COR-L47 (cell line): ENCODE data around the gene MAJIN.
"Not testable (repeated sequence)": the region's sequence is repeated elsewhere in the genome, so short reads cannot be mapped to it uniquely, and the experiment has no call there.

Source experiments
- DNase-seq: peaks from one replicate; lab custom pipeline; 2025; lab: John Stamatoyannopoulos, UW

Gene MAJIN

DNA sequence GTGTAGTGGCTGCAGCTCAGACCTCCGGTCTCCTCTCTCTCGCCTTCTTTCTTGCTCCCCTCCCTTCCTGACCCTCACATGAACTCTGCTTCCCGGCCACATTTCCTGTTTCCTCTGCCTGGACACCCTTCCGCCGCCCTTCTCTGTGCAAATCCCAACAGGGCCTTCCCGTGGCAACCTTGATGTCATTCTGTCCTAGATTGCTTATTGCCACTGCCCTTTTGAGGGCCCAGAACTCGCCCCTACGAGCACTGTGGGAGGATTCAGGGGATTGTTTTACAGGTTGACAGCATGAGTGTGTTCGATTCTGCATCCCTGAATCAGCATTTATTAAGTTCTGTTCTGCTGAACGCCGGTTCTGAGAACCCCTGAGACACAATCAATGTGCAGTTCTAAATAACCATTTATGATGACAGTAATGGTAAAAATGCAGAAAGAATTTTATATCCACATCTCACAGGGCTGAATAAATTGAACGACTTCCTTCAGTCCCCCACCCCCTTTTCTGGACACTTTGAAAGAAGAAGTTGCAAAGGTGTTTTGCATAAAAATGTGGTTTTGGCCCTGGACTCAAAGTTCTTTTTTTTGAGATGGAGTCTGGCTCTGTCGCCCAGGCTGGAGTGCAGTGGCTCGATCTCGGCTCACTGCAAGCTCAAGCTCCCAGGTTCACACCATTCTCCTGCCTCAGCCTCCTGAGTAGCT is 18.5 kb upstream of the MAJIN start:
- DNase-seq, result no peak

DNA sequence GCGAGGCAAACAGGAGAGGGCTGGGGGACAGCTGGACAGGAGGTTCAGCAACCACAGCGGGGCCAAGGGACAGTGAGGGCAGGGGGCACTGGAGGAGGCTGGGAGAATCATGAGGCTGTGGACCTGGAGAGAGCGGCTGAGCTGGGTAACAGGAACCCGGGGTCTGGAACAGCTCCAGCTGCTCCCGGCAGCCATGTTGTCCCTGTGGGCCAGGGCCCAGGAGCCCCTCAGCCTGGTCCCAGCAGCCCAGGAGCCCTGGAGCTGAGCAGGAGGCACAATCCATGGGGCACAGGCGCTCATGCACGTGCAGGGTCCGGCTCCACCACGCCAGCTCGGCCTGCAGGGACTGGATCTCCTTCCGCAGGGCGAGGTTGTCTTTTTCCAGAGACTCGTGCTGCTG is 17.5 kb upstream of the MAJIN start:
- DNase-seq, result no peak

DNA sequence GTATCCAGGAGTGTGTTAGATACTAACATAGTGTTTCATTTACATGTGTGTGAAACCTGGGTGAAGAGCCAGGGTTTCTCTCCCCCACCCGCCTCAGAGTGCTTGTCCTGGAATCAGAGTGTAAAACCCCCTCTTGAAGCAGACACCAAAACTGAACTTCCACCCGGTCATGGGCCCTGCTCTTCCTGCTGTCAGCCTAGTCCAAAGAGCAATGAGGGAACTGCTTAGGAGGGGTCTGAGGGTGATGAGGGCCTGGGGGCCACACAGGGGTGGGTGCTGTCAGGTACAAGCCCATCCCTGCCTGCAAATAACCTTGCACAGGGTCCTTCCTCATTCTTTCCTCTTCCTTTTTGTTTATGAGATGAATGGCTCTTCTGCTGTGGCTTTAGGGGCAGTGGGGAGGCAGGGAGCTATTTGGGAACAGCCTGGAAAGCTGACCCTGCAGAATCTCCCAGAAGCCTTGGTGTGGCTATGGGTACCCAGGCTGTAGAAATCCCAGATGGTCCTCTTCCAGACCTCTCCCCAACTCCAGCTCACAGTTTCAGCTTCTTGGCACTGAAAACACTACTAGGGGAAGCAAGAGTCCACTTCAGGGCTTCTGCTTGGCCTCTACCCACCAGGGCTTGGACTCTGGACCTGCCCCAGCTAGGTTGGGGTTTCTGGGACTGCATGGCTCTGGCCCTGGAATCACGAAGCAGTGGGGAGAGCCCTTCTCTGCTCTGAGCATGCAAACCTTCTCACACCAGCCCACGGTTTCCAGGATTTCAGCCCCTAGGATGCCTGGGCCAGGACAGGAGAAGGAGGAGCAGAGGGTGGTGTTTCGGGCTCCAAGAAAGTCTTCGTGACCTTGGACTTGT is 16.3 kb upstream of the MAJIN start:
- no peak for DNase-seq

GRCh38 chr11:64983339-64983738 is 11.4 kb upstream of the MAJIN start:
- not testable (repeated sequence) for DNase-seq

DNA sequence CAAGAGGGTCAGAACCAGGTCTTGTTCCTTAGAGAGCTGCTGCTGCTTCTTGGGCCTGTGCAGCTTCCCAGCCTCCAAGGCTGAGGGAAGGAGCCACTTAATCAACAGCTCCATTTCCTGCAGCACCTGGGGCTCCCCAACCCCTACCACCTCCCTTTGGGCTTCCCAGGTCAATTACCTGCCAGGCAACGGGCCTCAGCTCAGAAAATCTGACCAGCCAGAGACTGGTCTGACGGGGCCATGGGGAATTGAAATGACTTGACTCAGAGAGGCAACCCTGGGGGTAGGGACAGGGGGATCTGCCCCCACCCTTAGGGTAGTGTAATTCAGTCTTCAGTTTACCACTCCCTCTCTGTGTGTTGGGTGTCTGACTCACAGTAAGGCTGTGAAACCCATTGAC is 4.7 kb upstream of the MAJIN start:
- no peak for DNase-seq

- DNase-seq, result no peak
Measured at GRCh38 chr11:64974124-64974523, 2.2 kb upstream of the MAJIN start.

GRCh38 chr11:64970731-64971151 is 1.2 kb downstream of the MAJIN start:
- no peak for DNase-seq

GRCh38 chr11:64969209-64969608 is 2.7 kb downstream of the MAJIN start:
- DNase-seq, result no peak

DNA sequence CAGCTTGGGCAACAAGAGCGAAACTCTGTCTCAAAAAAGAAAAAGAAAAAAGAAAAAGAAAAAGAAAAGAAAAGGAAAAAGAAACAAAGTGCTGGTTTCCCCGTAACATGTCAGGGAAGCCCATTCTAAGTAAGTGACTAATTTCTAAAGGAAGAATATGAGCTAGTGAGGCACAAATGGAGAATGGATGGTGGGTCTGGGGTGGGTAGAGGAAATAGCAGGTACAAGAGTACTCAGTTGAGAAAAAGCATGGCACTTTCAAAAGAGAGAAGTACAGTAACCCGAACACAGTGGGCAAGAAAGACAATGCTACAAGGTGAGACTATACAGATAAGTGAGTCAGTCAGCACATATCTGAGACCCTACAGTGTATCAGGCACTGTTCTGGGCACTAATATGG is 4.5 kb downstream of the MAJIN start:
- DNase-seq, result no peak

GRCh38 chr11:64963072-64963631 is 8.8 kb downstream of the MAJIN start:
- DNase-seq, result no peak

- DNase-seq, result no peak
Measured at GRCh38 chr11:64960719-64961118, 11.2 kb downstream of the MAJIN start.

GRCh38 chr11:64959498-64959897 is 12.4 kb downstream of the MAJIN start:
- DNase-seq, result no peak

DNA sequence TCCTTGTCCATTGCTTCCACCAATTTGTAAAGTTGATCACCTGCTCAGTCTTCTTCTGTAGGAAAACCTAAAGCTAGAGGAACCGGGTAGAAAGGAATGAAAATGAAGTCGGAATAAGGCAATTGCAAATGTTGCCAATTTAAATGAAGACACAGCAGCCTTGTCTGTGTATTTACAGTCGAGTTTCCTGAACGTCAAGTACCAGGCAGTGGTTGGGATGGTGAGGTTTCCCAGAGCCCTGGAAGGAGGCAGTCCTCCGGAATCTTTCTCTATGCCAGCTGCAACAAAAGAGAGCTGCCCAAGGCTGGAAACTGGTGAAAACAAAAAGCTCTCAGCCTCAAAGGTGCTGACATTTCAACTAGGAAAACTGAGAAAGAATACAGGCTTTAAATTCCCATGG is 17.7 kb downstream of the MAJIN start:
- no peak for DNase-seq

GRCh38 chr11:64951529-64951928 is 20.4 kb downstream of the MAJIN start:
- no peak for DNase-seq

GRCh38 chr11:64947208-64947814 is 24.6 kb downstream of the MAJIN start:
- no peak for DNase-seq

- DNase-seq, result no peak
Measured at GRCh38 chr11:64936539-64936938, 35.4 kb downstream of the MAJIN start.

GRCh38 chr11:64935359-64936081 is 36.4 kb downstream of the MAJIN start, which contains the start of gene GPHA2:
TSS of gene GPHA2 (minus strand) at chr11:64935893. CDS start at chr11:64935460, 433 bp downstream.
- peak; percentile 42 for DNase-seq

DNA sequence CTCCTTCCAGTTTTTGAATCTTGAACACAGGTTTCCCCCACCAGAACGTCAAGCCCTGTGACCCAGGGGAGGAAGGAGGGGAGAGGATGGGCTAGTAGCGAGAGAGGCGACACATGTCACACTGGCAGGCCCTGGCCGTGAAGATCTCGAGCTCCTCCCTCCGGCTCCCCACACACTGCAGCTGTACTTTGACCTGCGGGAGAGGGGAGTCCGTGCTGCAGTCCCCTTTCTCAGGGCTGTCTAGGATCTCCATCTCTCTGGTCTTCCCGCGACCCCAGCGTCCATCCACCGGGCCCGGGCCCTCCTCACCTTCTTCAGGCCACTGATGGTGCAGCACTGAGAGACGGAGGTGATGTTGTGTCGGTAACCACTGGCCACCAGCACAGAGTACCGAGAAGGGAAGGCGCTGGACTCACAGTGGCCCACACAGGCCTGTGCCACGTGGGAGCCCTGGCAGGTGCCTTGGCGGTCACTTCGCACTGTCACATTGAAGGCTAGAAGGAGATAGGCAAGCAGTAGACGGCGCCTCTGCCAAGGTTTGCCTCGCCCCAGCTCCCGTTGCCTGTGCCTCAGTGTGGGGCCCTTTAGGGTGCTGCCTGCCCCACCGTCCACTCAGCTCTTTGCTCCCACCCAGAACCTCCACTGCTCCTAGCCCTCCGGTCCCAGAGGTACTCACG is 37.1 kb downstream of the MAJIN start:
- DNase-seq, result no peak

- DNase-seq, result no peak
Measured at GRCh38 chr11:64933935-64934681, 37.8 kb downstream of the MAJIN start.

GRCh38 chr11:64933213-64933934 is 38.5 kb downstream of the MAJIN start:
- DNase-seq, result no peak
